GM21723 (cell line): ENCODE data around the gene ASB18.

Experiments
- ATAC-seq: cut with Tn5 transposase; IDR thresholded peaks from one replicate; pipeline ENCODE4 v1.9.1; 2021; ENCODE audit warnings: mild to moderate bottlenecking, moderate library complexity; ENCODE audit not compliant: unreplicated experiment

The ASB18 gene

GRCh38 chr2:236244256-236244655 lies 19.9 kb downstream of the ASB18 start:
- no peak for ATAC-seq

GRCh38 chr2:236242057-236242495 lies 22.1 kb downstream of the ASB18 start:
- no peak for ATAC-seq

DNA sequence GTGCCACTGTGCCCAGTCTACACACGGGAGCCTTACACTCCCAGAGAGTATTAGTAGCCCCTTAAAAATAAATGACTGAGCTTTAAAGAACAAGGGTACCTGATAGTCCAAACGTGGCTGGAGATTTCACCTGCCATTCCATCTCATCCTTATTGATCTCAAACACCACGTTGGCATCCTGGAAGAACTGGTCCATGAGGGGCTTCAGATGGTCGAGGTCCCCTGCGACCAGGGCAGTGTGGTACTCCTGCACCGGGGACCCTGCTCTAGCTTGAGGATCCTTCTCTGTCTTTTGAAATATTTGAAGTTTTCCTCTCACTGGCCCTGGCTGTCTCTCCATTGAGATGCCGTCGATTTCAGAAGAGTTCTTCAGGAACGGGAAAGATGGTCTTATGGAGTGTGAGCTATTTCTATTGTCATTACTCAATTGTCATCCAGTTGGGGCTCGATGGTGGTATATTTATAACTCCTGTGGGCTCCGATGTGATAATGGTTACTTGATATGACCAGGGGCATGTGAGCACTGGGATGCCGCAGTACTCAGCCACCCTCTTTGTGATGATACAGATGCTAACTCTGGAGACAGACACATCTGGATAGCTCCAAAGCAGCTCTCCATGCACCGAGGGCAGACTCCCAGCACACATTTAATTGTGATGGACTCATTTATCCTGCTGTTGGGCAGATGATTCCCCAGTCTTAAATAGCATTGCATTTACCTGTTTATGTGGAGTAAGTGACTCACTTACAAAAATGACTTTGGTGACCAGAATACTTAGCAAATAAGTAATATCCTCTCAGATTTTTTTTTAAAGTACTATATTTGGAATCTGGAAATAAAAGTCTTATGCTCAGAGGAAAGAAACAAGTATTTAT lies 22.8 kb downstream of the ASB18 start:
- ATAC-seq, result no peak

DNA sequence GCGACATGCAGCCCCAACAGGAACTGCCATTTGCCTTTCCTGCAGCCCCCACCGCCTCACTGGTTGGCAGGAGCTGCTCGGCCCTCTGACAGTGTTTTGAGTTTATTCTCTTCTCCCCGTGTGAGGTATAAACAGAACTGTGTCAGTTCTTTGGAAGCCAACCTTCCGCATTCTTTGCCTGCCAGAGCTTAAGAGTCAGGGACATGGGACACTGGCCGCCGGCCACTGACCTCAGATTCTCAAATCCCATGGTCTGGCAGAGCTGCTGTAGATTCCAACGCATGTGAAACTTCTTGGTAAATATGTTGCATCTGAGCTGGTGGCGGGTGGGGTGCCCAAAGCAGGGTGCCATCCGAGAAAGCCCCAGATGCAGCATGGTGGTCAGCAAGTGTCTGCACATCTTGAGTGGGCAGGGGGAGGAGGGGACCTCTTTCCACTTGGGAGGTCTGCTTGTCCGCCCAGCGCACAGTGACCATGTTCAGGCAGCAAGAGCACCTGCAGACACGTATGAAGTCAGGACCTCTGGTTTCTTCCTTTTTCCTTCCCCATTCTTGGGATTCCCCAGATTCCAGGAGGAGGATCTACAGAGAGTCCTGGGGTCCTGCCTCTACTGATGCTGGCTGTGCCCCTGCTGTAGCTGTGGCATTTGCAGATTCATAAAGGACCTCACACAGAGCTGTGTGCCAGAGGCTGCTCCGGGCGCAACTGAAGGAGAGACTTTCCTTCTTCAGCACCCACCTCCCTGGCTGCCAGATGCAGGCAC lies 23.8 kb downstream of the ASB18 start:
- ATAC-seq, result no peak

GRCh38 chr2:236239276-236240065 lies 24.7 kb downstream of the ASB18 start:
- no peak for ATAC-seq

GRCh38 chr2:236238751-236239150 lies 25.5 kb downstream of the ASB18 start:
- ATAC-seq, result no peak

DNA sequence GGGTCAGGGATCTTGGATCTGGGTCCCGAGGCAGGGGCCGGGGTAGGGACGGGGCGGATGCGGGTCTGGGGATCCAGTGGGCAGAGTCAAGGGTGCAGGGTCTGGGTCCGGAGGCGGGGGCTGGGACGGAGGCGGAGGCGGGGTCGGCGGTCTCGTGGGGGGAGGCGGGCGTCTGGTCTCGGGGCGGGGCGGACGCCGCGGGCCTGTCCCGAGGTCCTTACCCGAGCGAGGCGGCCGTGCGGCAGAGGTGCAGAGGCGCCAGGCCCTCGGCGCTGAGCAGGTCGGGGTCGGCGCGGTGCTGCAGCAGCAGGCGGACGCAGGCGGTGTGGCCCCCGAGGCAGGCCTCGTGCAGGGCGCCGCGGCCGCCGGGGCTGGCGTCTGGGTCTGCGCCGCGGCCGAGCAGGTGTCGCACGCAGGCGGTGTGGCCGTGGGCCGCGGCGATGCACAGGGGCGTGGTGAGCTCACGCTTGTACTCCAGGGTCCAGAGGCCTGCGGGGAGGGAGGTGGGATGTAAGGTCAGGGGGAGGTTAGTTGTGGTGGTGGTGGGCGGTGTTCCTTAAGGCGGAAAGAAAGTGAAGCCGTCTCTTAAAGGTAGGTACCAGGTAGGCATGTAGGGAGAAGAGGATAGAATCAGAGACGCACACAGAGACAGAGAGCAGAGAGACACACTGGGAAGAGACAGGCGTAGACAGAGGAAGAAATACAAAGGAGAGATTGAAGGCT lies 26.6 kb downstream of the ASB18 start:
- ATAC-seq, result no peak

- ATAC-seq, result no peak
Observed at GRCh38 chr2:236236559-236237452, 27.4 kb downstream of the ASB18 start.

GRCh38 chr2:236229186-236229585 lies 35.0 kb downstream of the ASB18 start:
- ATAC-seq, result no peak

DNA sequence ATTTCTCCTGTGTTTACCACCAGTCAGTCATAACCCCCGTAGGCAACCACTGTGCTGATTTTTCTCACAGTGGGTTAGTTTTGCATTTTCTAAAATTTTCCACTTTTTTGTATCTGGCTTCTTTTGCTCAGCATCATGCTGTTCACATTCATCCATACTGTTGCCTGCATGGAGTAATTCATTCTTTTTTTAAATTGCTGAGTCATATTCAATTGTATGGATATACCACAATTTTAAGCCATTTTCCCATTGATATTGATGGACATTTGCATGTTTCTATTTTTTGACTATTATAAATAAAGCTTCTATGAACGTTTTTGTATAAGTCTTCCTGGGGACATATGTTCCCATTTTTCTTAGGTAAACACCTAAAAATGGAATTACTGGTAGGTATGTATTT lies 40.5 kb downstream of the ASB18 start:
- no peak for ATAC-seq

- no peak for ATAC-seq
Observed at GRCh38 chr2:236221798-236222197, 42.4 kb downstream of the ASB18 start.

GRCh38 chr2:236219411-236219810 lies 44.8 kb downstream of the ASB18 start:
- ATAC-seq, result no peak

GRCh38 chr2:236217926-236218325 lies 46.3 kb downstream of the ASB18 start:
- ATAC-seq, result no peak

DNA sequence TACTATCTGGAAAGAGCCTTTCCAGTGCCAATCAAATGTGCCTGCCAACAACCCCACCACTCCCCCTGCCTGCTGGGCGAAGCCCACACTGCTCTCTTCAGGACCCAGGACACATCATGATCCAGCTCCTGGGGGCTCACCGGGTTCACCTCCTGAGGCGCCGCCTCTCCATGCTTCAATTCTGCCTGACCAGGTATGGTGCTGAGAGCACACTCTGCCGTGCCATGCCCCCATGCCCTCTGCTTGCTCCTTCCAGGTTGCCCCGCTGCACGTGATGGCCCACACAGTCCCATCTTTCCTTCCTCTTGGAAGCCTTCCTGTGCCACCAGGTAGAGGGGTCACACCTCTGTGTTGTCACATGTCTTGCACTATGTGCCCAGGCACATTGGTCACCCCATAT lies 47.5 kb downstream of the ASB18 start:
- no peak for ATAC-seq

DNA sequence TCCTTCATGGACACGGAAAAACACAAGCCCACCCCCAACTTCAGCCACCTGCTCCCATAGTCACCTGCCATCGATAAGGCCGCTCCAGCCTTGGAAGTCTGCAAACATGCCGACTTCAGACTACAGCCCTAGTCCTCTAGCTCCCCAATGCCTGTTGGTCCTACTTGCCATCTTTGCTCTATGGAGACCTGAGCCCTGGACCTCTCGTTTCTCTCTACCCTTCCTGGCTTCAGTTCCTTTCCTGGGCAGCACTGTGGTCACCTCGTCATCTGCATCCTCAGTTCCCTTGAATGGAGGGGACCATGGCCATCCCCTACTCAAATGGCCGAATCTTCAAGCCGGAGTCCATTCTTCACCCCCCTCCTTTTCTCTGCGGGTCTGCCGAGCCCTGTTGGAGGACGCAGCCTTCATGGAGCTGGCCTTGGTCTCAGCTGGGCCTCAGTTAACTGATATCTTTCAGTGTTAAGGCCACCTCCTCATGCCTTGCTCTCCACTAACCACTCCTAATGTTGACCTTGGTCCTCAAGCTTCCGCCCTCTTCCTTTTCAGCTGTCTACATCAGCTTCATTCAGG lies 48.4 kb downstream of the ASB18 start:
- ATAC-seq, result no peak

DNA sequence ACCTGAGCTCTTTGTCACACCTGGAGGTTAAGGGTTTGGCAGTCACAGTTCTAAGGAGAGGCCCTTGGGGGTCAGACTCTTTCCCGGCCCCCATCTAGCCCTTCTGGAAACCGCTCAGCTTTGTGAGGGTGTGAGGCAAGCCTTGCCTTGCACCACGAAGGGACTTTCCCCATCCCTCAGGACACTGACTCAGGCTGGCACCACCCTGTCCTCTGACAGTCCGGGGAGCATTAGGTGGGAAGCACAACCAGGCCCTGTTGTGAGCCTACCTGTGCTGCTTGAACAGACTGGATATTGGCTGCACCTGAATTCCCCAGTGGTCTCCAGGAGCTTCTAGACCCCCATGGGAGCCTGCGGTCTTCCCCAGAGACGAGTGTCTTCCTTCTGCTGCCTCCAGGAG lies 49.0 kb downstream of the ASB18 start:
- ATAC-seq, result no peak

DNA sequence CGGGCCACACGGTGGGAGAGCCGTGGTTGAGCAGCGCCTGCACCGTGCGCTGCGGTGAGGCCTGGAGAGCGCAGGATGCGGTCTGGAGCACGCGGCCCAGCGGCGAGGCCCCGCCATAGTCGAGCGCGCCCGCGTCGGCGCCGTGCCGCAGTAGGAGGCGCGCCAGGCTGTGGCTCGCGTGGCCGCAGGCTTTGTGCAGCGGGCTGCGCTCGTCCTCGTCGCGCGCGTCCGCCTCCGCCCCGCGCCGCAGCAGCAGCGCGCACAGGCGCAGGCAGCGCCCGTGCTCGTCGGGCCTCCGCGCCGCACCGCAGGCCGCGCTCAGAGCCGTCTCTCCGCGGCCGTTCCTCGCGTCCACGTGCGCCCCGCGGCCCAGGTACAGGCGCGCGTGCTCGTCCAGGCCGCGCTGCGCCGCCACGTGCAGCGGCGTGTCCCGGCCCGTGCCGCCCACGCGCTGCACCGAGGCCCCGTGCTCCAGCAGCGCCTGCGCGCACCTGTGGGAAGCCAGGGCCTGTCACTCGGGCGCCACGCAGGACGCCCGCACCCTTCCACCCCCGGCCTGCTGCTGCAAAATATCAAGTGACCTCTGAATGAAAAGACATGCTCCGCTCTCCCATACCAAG lies 49.7 kb downstream of the ASB18 start:
- no peak for ATAC-seq

DNA sequence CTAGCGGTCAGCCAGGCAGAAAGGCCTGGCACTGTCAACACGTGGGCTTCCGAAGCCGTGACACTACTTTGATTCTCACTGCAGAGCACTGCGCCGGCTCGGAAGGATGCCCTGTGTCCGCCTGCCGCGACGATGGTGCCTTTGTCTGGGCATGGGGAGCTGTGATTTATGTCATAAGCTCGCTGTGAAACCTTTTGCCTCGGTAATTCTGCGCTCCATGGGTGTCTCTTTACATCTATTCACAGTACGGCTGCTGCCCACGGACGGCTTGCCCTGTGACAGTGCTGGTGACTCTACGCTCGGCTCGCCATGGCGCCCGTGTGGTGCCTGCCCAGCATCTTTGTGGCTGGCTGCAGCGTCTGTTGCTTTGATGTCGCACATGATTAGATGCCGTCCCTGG lies 52.9 kb downstream of the ASB18 start:
- ATAC-seq, result no peak

GRCh38 chr2:236210536-236210935 lies 53.7 kb downstream of the ASB18 start:
- no peak for ATAC-seq
